Caco-2 (cell line): ENCODE measurements around the gene PLA2G4F. TPM values are rescaled to one million over a fixed set of nuclear protein-coding genes. Genes with fewer than 3 reads are reported as not detected.

Source experiments
- BruUV-seq: library from RNA; stranded (reverse); fragments of 400-500 nt; replicated peaks from 2 replicates; lab custom pipeline; 2021; lab: Mats Ljungman, UMichigan
- CTCF ChIA-PET: fragments of 300-600 bp; sonication (Branson Sonifier 250); formaldehyde crosslinking; loops from one replicate; lab custom pipeline; 2022; ENCODE audit warnings: antibody characterized with exemption; lab: Charles Lee
- POLR2A ChIA-PET: fragments of 300-600 bp; sonication (Branson Sonifier 250); formaldehyde crosslinking; loops from one replicate; lab custom pipeline; 2022; ENCODE audit warnings: antibody characterized with exemption; lab: Charles Lee
- DNase-seq, 2 experiments: peaks; one replicate each; pipeline versions ENCODE4 v3.0.0 to v3.0.0-alpha.2; 2020 to 2022
- H3K27me3 ChIP-seq: replicated peaks from 2 replicates; pipeline ENCODE4 v1.6.0; 2011; ENCODE audit warnings: low read length; ENCODE audit not compliant: control insufficient read depth, insufficient read depth
- H3K36me3 ChIP-seq: 2 replicates; pipeline ENCODE4 v1.5.1; 2011; ENCODE audit warnings: low read length; ENCODE audit not compliant: control insufficient read depth, insufficient read depth
- H3K4me1 ChIP-seq: fragments of 250-450 bp; sonication (Bioruptor Pico); 2 replicates; pipeline ENCODE4 v1.5.1; 2020; ENCODE audit warnings: mild to moderate bottlenecking
- H3K4me3 ChIP-seq: 2 replicates; pipeline ENCODE4 v1.5.1; 2011; ENCODE audit warnings: low read depth, mild to moderate bottlenecking, control low read depth, low read length
- H3K9me3 ChIP-seq: fragments of 250-450 bp; sonication (Bioruptor Pico); 2 replicates; pipeline ENCODE4 v1.5.1; 2020; ENCODE audit warnings: mild to moderate bottlenecking, moderate library complexity
- H3K27ac Mint-ChIP-seq: one replicate; pipeline ENCODE4 v1.8.0; 2022; ENCODE audit warnings: mixed read lengths; ENCODE audit not compliant: unreplicated experiment
- H3K27me3 Mint-ChIP-seq: one replicate; pipeline ENCODE4 v1.8.0; 2022; ENCODE audit warnings: mixed read lengths; ENCODE audit not compliant: insufficient read depth, unreplicated experiment
- H3K36me3 Mint-ChIP-seq: one replicate; pipeline ENCODE4 v1.8.0; 2022; ENCODE audit warnings: mild to moderate bottlenecking, mixed read lengths; ENCODE audit not compliant: insufficient read depth, unreplicated experiment
- H3K4me1 Mint-ChIP-seq: one replicate; pipeline ENCODE4 v1.8.0; 2022; ENCODE audit warnings: low read depth, mixed read lengths; ENCODE audit not compliant: unreplicated experiment
- H3K4me3 Mint-ChIP-seq: one replicate; pipeline ENCODE4 v1.8.0; 2022; ENCODE audit warnings: mild to moderate bottlenecking, moderate library complexity, mixed read lengths; ENCODE audit not compliant: unreplicated experiment
- H3K9me3 Mint-ChIP-seq: one replicate; pipeline ENCODE4 v1.8.0; 2022; ENCODE audit warnings: mixed read lengths; ENCODE audit not compliant: unreplicated experiment
- CTCF ChIP-seq, 2 experiments: fragments of 200-600 bp in 1 of 2; IDR thresholded peaks; 1 replicate in 1 of 2; 2 replicates in 1 of 2; pipeline versions ENCODE4 v1.5.1 to v1.8.0; 2011 to 2022; ENCODE audit warnings: antibody characterized with exemption in 1 of 2, control low read depth in 1 of 2, inconsistent platforms in 1 of 2, low read depth in 1 of 2, low read length in 1 of 2, mild to moderate bottlenecking in 1 of 2, moderate library complexity in 1 of 2; ENCODE audit not compliant: insufficient read depth in 1 of 2, severe bottlenecking in 1 of 2, unreplicated experiment in 1 of 2
- intact Hi-C: fragments of 100-400 bp; cut with micrococcal nuclease; formaldehyde crosslinking; loops from one replicate; pipeline ENCODE4 v1.10.0; 2022; ENCODE audit not compliant: unreplicated experiment
- total RNA-seq: library from RNA; stranded (reverse); gene quantifications from 2 replicates; pipeline ENCODE4 v1.2.3, GENCODE V29; 2022

Gene PLA2G4F
- total RNA-seq, 1 experiment from 2014 or later: 2.9 TPM

GRCh38 chr15:42101861-42102260, 54.6 kb downstream of the PLA2G4F start:
- H3K9me3 ChIP-seq: no peaks in the 10 kb centered on the region; the same call in 1 of the 2 replicates
- H3K36me3 ChIP-seq: no peaks in the 10 kb centered on the region
- no TSS peak for BruUV-seq
- POLR2A ChIA-PET: no interaction called here
- Mint-ChIP-seq H3K27ac (no peak overlapping the region), H3K4me3 (no peak overlapping the region), H3K4me1 (no peaks in the 10 kb centered on the region), H3K36me3 (no peaks in the 10 kb centered on the region), H3K9me3 (no peaks in the 10 kb centered on the region), H3K27me3 (no peaks in the 10 kb centered on the region)
- CTCF ChIA-PET: no interaction called here
- intact Hi-C loops: no loop called here
- TF ChIP-seq CTCF (IDR thresholded peaks at IDR 0.05; ENCODE audit: insufficient read depth in 1 of 2, low read depth in 1 of 2, low read length in 1 of 2, severe bottlenecking in 1 of 2, unreplicated experiment in 1 of 2): no peak
- no peak for DNase-seq
- H3K4me3 ChIP-seq: no peak overlapping the region
- H3K27me3 ChIP-seq: no peaks in the 10 kb centered on the region
- H3K4me1 ChIP-seq: no peaks in the 10 kb centered on the region

GRCh38 chr15:42100021-42100800, 56.2 kb downstream of the PLA2G4F start:
- Histone ChIP-seq H3K27me3 (no peaks in the 10 kb centered on the region), H3K4me3 (no peak overlapping the region), H3K36me3 (no peaks in the 10 kb centered on the region), H3K4me1 (no peaks in the 10 kb centered on the region), H3K9me3 (no peaks in the 10 kb centered on the region; the same call in 1 of the 2 replicates)
- ChIA-PET CTCF (no interaction called here), POLR2A (no interaction called here)
- Mint-ChIP-seq H3K4me1 (no peaks in the 10 kb centered on the region), H3K27me3 (no peaks in the 10 kb centered on the region), H3K9me3 (no peaks in the 10 kb centered on the region), H3K27ac (no peak overlapping the region), H3K4me3 (no peak overlapping the region), H3K36me3 (no peaks in the 10 kb centered on the region)
- intact Hi-C loops: no loop called here
- TF ChIP-seq CTCF (IDR thresholded peaks at IDR 0.05; ENCODE audit: insufficient read depth in 1 of 2, low read depth in 1 of 2, low read length in 1 of 2, severe bottlenecking in 1 of 2, unreplicated experiment in 1 of 2): no peak
- no peak for DNase-seq
- no TSS peak for BruUV-seq

DNA sequence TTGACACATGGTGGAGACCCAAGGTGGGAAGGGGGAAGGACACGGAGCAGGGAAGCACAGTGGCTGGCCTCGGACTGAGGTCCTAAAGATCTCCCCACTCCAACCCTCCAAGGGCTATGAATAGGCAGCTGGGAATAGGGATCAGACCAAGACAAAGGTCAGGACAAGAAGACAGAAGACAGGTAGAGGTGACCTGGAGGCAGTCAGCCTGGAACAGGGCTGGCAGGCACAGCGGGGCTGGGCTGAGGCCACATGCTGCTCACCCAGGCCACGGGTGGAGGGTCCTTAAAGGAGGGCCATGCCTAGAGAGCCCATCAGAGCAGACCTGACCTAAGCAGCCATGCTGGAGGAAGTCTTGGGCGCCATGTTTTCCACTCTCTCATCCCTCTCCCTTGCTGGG, 59.4 kb downstream of the PLA2G4F start:
- H3K36me3 ChIP-seq: no peaks in the 10 kb centered on the region

More for the DNA sequence above, 59.4 kb downstream of the PLA2G4F start:
- H3K4me3 Mint-ChIP-seq: no peak overlapping the region
- Histone ChIP-seq H3K27me3 (no peaks in the 10 kb centered on the region), H3K4me3 (no peak overlapping the region), H3K4me1 (peaks cover 8% of the 10 kb centered on the region; the same call in 1 of the 2 replicates), H3K9me3 (no peaks in the 10 kb centered on the region; the same call in 1 of the 2 replicates)
- intact Hi-C loops: no loop called here
- no peak overlapping the region for H3K27ac Mint-ChIP-seq
- ChIA-PET CTCF (interaction anchor here (1.4 kb wide), 1 partner anchor 12 kb away, joined by 3 read pairs; no protein-coding TSS in a partner anchor), POLR2A (no interaction called here)
- DNase-seq: no peak
- no peaks in the 10 kb centered on the region for H3K36me3 Mint-ChIP-seq
- no peak for TF ChIP-seq CTCF (IDR thresholded peaks at IDR 0.05; ENCODE audit: insufficient read depth in 1 of 2, low read depth in 1 of 2, low read length in 1 of 2, severe bottlenecking in 1 of 2, unreplicated experiment in 1 of 2)
- peaks cover 2% of the 10 kb centered on the region for H3K4me1 Mint-ChIP-seq
- H3K27me3 Mint-ChIP-seq: no peaks in the 10 kb centered on the region
- no TSS peak for BruUV-seq
- no peaks in the 10 kb centered on the region for H3K9me3 Mint-ChIP-seq
